WTC11 (cell line): ENCODE measurements around the gene XRCC4. TPM values are rescaled to one million over a fixed set of nuclear protein-coding genes. Genes with fewer than 3 reads are reported as not detected.
"Not testable (repeated sequence)": the region's sequence is repeated elsewhere in the genome, so short reads cannot be mapped to it uniquely, and the experiment has no call there.

Experiments
- ATAC-seq: fragments of 200-7000 bp; cut with Tn5 transposase; 2 replicates; pipeline ENCODE4 v1.10.0; 2021; ENCODE audit warnings: mild to moderate bottlenecking, moderate library complexity
- CTCF ChIA-PET: fragments of 300-600 bp; sonication (Branson Sonifier 250); formaldehyde crosslinking; loops from one replicate; lab custom pipeline; 2021; ENCODE audit warnings: antibody characterized with exemption; lab: Charles Lee
- POLR2A ChIA-PET: fragments of 350-600 bp; sonication (Branson Sonifier 250); formaldehyde crosslinking; loops from one replicate; lab custom pipeline; 2021; ENCODE audit warnings: antibody characterized with exemption; lab: Charles Lee
- DNase-seq: peaks from one replicate; pipeline ENCODE4 v3.0.0; 2021; ENCODE audit warnings: low spot score
- H3K27ac Mint-ChIP-seq: 2 replicates; pipeline ENCODE4 v1.8.0; 2021; ENCODE audit warnings: mixed read lengths
- H3K27me3 Mint-ChIP-seq: 2 replicates; pipeline ENCODE4 v1.8.0; 2021; ENCODE audit warnings: low read depth, mild to moderate bottlenecking, moderate library complexity, mixed read lengths
- H3K36me3 Mint-ChIP-seq: 2 replicates; pipeline ENCODE4 v1.8.0; 2021; ENCODE audit warnings: mixed read lengths
- H3K4me1 Mint-ChIP-seq: 2 replicates; pipeline ENCODE4 v1.8.0; 2022; ENCODE audit warnings: mixed read lengths
- H3K4me3 Mint-ChIP-seq: 2 replicates; pipeline ENCODE4 v1.8.0; 2021; ENCODE audit warnings: mild to moderate bottlenecking, moderate library complexity, mixed read lengths
- H3K9me3 Mint-ChIP-seq: 2 replicates; pipeline ENCODE4 v1.8.0; 2021; ENCODE audit warnings: mixed read lengths
- CREM ChIP-seq: sonication (generic); formaldehyde crosslinking; IDR thresholded peaks from 2 replicates; pipeline ENCODE4 v1.8.1; 2022; ENCODE audit warnings: mild to moderate bottlenecking, missing genetic modification reagents, moderate library complexity
- GRHL2 ChIP-seq: fragments of 250-450 bp; sonication (Bioruptor Pico); IDR thresholded peaks from 2 replicates; pipeline ENCODE4 v1.8.0; 2022; ENCODE audit warnings: mild to moderate bottlenecking, moderate library complexity; ENCODE audit not compliant: insufficient replicate concordance, severe bottlenecking
- HMGA2 ChIP-seq: fragments of 250-450 bp; sonication (Bioruptor Pico); IDR thresholded peaks from 2 replicates; pipeline ENCODE4 v1.4.0; 2021; ENCODE audit warnings: mild to moderate bottlenecking, moderate library complexity
- IRF2 ChIP-seq: sonication (generic); formaldehyde crosslinking; IDR thresholded peaks from 2 replicates; pipeline ENCODE4 v1.8.0; 2022; ENCODE audit warnings: low read depth, missing genetic modification reagents, borderline replicate concordance
- JUN ChIP-seq: sonication (generic); formaldehyde crosslinking; IDR thresholded peaks from 2 replicates; pipeline ENCODE4 v1.8.0; 2023; ENCODE audit warnings: mild to moderate bottlenecking, missing genetic modification reagents
- OVOL2 ChIP-seq: fragments of 250-450 bp; sonication (Bioruptor Pico); IDR thresholded peaks from 2 replicates; pipeline ENCODE4 v1.9.0; 2021; ENCODE audit warnings: mild to moderate bottlenecking, borderline replicate concordance
- TCF7 ChIP-seq: sonication (generic); formaldehyde crosslinking; IDR thresholded peaks from 2 replicates; pipeline ENCODE4 v1.8.0; 2022; ENCODE audit warnings: mild to moderate bottlenecking, low read depth, missing genetic modification reagents, moderate library complexity
- ZNF121 ChIP-seq: sonication (generic); formaldehyde crosslinking; IDR thresholded peaks from 2 replicates; pipeline ENCODE4 v1.8.0; 2023; ENCODE audit warnings: missing genetic modification reagents
- ZNF232 ChIP-seq: sonication (generic); formaldehyde crosslinking; IDR thresholded peaks from 2 replicates; pipeline ENCODE4 v1.8.0; 2022; ENCODE audit warnings: mild to moderate bottlenecking, missing genetic modification reagents
- ZNF263 ChIP-seq: sonication (generic); formaldehyde crosslinking; IDR thresholded peaks from 2 replicates; pipeline ENCODE4 v1.8.1; 2022; ENCODE audit warnings: low read depth, mild to moderate bottlenecking, moderate library complexity, missing genetic modification reagents
- ZNF396 ChIP-seq: fragments of 250-450 bp; sonication (Bioruptor Pico); IDR thresholded peaks from 2 replicates; pipeline ENCODE4 v1.8.0; 2021; ENCODE audit warnings: mild to moderate bottlenecking, moderate library complexity, borderline replicate concordance
- ZNF416 ChIP-seq: fragments of 250-450 bp; sonication (Bioruptor Pico); IDR thresholded peaks from 2 replicates; pipeline ENCODE4 v1.9.0; 2021; ENCODE audit warnings: mild to moderate bottlenecking, inconsistent platforms
- total RNA-seq: library from RNA; stranded (reverse); gene quantifications from 3 replicates; pipeline ENCODE4 v1.2.3, GENCODE V29; 2021
- TF ChIP-seq, protein P1 (sequence below): sonication (generic); formaldehyde crosslinking; IDR thresholded peaks from 2 replicates; pipeline ENCODE4 v1.8.1; 2022; ENCODE audit warnings: missing genetic modification reagents, borderline replicate concordance
- TF ChIP-seq, protein P2 (sequence below): sonication (generic); formaldehyde crosslinking; IDR thresholded peaks from 2 replicates; pipeline ENCODE4 v1.8.0; 2023; ENCODE audit warnings: mild to moderate bottlenecking, missing genetic modification reagents
- TF ChIP-seq, protein P3 (sequence below): sonication (generic); formaldehyde crosslinking; IDR thresholded peaks from 2 replicates; pipeline ENCODE4 v1.8.0; 2022; ENCODE audit warnings: mild to moderate bottlenecking, missing genetic modification reagents
- TF ChIP-seq, protein P4 (sequence below): sonication (generic); formaldehyde crosslinking; IDR thresholded peaks from 2 replicates; pipeline ENCODE4 v1.8.1; 2022; ENCODE audit warnings: low read depth, missing genetic modification reagents, borderline replicate concordance
- TF ChIP-seq, protein P5 (sequence below): sonication (generic); formaldehyde crosslinking; IDR thresholded peaks from 2 replicates; pipeline ENCODE4 v1.8.1; 2023; ENCODE audit warnings: mild to moderate bottlenecking, missing genetic modification reagents, borderline replicate concordance

The XRCC4 gene
- total RNA-seq, 1 experiment from 2014 or later, result 13.5 TPM

DNA sequence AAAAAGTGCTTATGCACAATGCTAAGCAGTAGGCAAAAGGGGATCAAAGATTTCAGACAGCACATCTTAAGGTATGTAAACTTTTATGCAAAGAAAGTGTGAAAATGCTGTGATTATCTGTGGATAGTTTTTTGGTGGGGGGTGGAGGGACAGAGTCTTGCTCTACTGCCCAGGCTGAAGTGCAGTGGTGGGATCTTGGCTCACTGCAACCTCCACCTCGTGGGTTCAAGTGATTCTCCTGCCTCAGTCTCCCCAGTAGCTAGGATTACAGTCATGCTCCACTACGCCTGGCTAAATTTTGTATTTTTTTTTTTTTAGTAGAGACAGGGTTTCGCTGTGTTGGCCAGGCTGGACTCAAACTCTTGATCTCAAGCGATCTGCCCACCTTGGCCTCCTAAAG, 10.0 kb upstream of the XRCC4 start:
- H3K27me3 Mint-ChIP-seq, H3K9me3 Mint-ChIP-seq, H3K4me3 Mint-ChIP-seq, H3K27ac Mint-ChIP-seq, ATAC-seq, CTCF ChIA-PET, H3K36me3 Mint-ChIP-seq, DNase-seq, POLR2A ChIA-PET: not testable (repeated sequence)
- peak; percentile 95 for TF ChIP-seq ZNF121
- peaks cover 61% of the 10 kb centered on the region for H3K4me1 Mint-ChIP-seq

DNA sequence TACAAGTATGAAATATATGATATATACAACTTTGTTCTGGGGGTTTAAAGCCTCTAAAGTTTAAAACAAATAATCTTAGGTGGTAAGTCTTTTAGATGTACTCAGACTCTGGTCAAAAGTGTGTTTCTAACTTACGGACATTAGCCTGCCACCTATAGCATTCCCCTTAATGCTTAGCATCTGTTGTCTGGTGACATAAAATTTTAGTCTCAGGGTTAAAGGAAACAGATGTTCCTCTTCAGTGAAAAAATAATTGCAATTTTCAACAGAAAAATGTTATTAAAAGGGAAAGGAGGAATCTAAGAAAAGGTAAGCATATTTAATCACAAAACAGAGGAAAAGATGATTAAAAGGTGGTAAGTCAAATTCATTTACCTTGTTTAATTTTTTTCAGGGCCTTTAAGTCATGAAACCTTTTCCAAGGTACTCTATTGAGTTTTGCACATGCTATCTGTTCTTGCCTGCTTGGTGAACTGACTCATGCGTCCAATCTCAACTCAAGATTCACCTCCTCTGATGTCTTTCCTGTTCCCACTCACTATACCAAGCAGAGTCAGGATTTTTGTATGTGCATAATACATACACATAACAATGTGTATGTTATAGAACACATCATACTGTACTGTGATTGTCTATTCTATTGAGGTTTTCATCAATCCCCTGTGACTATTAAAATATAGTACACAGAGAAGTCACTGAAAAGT, 8.1 kb upstream of the XRCC4 start:
- no peaks in the 10 kb centered on the region for H3K9me3 Mint-ChIP-seq
- ChIA-PET CTCF (no interaction called here), POLR2A (interaction anchor here (0.8 kb wide), 1 partner anchor 8 kb away, joined by 3 read pairs; the partner anchor contains the start of genes TMEM167A and XRCC4)
- H3K36me3 Mint-ChIP-seq, result peaks cover 9% of the 10 kb centered on the region
- ATAC-seq (no peak), DNase-seq (no peak)
- H3K4me1 Mint-ChIP-seq, result peaks cover 79% of the 10 kb centered on the region
- no peak overlapping the region for H3K4me3 Mint-ChIP-seq
- no peaks in the 10 kb centered on the region for H3K27me3 Mint-ChIP-seq
- TF ChIP-seq ZNF263 (CRISPR knock-in tag) (no peak), IRF2 (no peak), OVOL2 (no peak), ZNF232 (CRISPR knock-in tag) (no peak), GRHL2 (CRISPR knock-in tag) (no peak), JUN (CRISPR knock-in tag) (no peak)
- TF ChIP-seq, protein P1, sequence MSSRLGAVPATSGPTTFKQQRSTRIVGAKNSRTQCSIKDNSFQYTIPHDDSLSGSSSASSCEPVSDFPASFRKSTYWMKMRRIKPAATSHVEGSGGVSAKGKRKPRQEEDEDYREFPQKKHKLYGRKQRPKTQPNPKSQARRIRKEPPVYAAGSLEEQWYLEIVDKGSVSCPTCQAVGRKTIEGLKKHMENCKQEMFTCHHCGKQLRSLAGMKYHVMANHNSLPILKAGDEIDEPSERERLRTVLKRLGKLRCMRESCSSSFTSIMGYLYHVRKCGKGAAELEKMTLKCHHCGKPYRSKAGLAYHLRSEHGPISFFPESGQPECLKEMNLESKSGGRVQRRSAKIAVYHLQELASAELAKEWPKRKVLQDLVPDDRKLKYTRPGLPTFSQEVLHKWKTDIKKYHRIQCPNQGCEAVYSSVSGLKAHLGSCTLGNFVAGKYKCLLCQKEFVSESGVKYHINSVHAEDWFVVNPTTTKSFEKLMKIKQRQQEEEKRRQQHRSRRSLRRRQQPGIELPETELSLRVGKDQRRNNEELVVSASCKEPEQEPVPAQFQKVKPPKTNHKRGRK, result no peak
- TF ChIP-seq, protein P2, sequence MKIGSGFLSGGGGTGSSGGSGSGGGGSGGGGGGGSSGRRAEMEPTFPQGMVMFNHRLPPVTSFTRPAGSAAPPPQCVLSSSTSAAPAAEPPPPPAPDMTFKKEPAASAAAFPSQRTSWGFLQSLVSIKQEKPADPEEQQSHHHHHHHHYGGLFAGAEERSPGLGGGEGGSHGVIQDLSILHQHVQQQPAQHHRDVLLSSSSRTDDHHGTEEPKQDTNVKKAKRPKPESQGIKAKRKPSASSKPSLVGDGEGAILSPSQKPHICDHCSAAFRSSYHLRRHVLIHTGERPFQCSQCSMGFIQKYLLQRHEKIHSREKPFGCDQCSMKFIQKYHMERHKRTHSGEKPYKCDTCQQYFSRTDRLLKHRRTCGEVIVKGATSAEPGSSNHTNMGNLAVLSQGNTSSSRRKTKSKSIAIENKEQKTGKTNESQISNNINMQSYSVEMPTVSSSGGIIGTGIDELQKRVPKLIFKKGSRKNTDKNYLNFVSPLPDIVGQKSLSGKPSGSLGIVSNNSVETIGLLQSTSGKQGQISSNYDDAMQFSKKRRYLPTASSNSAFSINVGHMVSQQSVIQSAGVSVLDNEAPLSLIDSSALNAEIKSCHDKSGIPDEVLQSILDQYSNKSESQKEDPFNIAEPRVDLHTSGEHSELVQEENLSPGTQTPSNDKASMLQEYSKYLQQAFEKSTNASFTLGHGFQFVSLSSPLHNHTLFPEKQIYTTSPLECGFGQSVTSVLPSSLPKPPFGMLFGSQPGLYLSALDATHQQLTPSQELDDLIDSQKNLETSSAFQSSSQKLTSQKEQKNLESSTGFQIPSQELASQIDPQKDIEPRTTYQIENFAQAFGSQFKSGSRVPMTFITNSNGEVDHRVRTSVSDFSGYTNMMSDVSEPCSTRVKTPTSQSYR (CRISPR knock-in tag), result no peak
- peak overlapping the region; percentile 80 for H3K27ac Mint-ChIP-seq

DNA sequence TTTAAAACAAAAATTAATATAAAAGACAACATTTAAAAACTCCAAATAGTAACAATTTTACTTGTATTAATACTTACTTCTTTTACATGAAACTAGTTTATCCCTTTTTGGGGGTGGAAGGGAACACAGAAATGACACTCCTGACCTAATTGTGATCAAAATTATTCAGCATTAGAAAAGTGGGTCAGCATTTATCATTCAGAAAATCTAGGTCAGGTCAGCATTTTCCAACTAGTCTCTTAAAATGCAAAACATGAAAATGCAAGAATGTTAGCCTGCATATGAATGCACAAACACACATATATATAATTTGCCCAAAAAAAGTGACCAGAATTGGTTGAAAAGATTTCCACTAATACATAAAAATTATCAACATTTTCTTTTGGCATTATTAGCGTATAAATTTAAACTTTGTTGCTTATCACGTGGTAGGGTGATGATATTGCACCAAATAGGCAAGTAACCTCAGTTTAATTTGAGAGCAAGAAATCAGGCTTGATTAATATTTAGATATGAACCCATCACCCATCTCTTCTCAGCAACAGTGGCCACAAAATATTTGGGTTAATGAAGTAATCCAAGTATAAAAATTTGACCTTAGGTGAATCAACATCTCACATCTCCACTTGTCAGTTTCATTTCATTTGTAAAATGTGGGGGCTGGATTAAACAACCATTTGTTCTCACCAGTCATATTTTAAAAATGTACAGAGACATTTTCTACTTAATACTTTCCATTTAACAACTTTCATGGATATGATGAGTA, 5.9 kb upstream of the XRCC4 start:
- TF ChIP-seq ZNF396 (CRISPR knock-in tag) (no peak), HMGA2 (CRISPR knock-in tag) (no peak), TCF7 (no peak), ZNF416 (CRISPR knock-in tag) (no peak), CREM (CRISPR knock-in tag) (no peak)
- TF ChIP-seq, protein P3, sequence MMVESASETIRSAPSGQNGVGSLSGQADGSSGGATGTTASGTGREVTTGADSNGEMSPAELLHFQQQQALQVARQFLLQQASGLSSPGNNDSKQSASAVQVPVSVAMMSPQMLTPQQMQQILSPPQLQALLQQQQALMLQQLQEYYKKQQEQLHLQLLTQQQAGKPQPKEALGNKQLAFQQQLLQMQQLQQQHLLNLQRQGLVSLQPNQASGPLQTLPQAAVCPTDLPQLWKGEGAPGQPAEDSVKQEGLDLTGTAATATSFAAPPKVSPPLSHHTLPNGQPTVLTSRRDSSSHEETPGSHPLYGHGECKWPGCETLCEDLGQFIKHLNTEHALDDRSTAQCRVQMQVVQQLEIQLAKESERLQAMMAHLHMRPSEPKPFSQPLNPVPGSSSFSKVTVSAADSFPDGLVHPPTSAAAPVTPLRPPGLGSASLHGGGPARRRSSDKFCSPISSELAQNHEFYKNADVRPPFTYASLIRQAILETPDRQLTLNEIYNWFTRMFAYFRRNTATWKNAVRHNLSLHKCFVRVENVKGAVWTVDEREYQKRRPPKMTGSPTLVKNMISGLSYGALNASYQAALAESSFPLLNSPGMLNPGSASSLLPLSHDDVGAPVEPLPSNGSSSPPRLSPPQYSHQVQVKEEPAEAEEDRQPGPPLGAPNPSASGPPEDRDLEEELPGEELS (CRISPR knock-in tag), result no peak
- TF ChIP-seq, protein P4, sequence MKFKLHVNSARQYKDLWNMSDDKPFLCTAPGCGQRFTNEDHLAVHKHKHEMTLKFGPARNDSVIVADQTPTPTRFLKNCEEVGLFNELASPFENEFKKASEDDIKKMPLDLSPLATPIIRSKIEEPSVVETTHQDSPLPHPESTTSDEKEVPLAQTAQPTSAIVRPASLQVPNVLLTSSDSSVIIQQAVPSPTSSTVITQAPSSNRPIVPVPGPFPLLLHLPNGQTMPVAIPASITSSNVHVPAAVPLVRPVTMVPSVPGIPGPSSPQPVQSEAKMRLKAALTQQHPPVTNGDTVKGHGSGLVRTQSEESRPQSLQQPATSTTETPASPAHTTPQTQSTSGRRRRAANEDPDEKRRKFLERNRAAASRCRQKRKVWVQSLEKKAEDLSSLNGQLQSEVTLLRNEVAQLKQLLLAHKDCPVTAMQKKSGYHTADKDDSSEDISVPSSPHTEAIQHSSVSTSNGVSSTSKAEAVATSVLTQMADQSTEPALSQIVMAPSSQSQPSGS (CRISPR knock-in tag), result no peak
- TF ChIP-seq, protein P5, sequence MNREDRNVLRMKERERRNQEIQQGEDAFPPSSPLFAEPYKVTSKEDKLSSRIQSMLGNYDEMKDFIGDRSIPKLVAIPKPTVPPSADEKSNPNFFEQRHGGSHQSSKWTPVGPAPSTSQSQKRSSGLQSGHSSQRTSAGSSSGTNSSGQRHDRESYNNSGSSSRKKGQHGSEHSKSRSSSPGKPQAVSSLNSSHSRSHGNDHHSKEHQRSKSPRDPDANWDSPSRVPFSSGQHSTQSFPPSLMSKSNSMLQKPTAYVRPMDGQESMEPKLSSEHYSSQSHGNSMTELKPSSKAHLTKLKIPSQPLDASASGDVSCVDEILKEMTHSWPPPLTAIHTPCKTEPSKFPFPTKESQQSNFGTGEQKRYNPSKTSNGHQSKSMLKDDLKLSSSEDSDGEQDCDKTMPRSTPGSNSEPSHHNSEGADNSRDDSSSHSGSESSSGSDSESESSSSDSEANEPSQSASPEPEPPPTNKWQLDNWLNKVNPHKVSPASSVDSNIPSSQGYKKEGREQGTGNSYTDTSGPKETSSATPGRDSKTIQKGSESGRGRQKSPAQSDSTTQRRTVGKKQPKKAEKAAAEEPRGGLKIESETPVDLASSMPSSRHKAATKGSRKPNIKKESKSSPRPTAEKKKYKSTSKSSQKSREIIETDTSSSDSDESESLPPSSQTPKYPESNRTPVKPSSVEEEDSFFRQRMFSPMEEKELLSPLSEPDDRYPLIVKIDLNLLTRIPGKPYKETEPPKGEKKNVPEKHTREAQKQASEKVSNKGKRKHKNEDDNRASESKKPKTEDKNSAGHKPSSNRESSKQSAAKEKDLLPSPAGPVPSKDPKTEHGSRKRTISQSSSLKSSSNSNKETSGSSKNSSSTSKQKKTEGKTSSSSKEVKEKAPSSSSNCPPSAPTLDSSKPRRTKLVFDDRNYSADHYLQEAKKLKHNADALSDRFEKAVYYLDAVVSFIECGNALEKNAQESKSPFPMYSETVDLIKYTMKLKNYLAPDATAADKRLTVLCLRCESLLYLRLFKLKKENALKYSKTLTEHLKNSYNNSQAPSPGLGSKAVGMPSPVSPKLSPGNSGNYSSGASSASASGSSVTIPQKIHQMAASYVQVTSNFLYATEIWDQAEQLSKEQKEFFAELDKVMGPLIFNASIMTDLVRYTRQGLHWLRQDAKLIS, result no peak
- no peaks in the 10 kb centered on the region for H3K27me3 Mint-ChIP-seq
- ChIA-PET CTCF (no interaction called here), POLR2A (no interaction called here)
- H3K36me3 Mint-ChIP-seq, result peaks cover 9% of the 10 kb centered on the region
- peak overlapping the region; percentile 62 for H3K27ac Mint-ChIP-seq
- H3K4me3 Mint-ChIP-seq, result peak overlapping the region; percentile 39
- ATAC-seq (no peak), DNase-seq (no peak)
- H3K4me1 Mint-ChIP-seq, result peaks cover 87% of the 10 kb centered on the region
- H3K9me3 Mint-ChIP-seq, result no peaks in the 10 kb centered on the region
